Stimulated activated CD8-positive, alpha-beta memory T cell treated with anti-CD3 and anti-CD28 coated beads, Interleukin-4, amount 100 ng/mL, for 4 hours (primary cell): ENCODE measurements around the gene SLFN5.
"Not testable (repeated sequence)": the region's sequence is repeated elsewhere in the genome, so short reads cannot be mapped to it uniquely, and the experiment has no call there.

ENCODE experiments used
- DNase-seq, 2 donors: peaks; one replicate each; pipeline ENCODE4 v3.0.0-alpha.2; 2020; ENCODE audit warnings: low read depth in 2 of 2, low spot score in 1 of 2

Gene SLFN5

DNA sequence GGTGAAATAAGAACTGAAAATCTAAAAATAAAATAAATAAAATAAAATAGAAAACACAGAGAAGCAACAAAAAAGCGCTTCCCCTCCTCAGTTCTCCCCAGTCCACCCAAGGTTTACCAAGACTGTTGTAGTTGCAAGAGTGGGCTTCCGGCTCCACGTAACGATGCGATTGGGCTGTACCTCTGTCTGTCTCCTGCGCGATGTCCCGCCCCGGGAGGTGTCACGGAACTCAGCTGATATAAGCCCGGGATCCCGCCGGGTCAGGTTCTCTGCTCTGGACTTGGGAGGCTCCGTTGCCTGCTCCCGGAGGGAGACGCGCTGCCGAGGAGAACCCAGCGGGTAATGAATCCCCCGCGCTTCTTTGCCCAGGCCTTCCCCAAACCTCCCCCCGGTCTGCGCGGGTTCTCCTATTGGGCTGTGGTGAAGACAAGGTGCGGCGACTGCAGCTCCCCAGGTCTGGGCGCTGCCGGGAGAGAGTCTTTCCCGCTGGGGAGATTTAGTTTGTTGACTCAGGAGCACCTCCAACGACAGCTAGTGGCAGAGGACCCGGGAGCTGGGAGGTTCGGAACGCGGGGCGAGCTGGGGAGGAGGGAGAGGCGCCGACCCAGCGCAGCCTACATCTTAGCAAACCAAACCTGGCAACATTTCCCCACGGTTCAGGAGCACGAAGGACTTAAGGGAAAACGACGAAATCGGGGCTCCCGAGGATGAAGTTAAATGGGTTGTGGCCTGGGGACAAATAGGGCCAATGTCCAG, at the start of gene SLFN5:
Gene SLFN5, plus strand, starts transcription at position 268 of the 756 bp plus-strand sequence. CDS start 15,619 bp downstream, outside the sequence.
- DNase-seq = peak; percentile 84 to 89

DNA sequence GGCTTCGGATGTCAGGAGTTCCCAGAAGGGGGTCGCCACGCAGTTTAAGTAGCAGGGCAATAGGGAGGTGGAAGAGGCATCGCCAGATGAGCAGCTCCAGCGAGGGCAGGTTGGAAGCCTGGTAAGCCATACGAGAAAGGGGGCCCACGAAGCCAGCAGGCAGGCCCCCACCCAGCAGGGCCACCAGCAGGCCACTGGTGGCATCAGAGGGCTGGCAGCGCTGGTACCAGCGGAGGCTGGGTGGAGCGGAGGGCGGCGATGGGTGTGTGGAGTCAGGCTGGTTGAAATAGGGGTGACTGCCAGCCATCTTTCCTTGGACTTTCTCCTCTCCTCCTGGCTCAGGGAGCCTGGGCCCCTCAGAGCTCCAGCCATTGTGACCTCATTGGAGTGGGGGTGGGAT, 48.9 kb upstream of the SLFN5 start, which contains the start of gene SLC35G3:
Gene SLC35G3, minus strand, starts transcription at position 393 of the 400 bp plus-strand sequence. Its CDS starts 86 bp downstream, at position 307.
- DNase-seq = not testable (repeated sequence)

DNA sequence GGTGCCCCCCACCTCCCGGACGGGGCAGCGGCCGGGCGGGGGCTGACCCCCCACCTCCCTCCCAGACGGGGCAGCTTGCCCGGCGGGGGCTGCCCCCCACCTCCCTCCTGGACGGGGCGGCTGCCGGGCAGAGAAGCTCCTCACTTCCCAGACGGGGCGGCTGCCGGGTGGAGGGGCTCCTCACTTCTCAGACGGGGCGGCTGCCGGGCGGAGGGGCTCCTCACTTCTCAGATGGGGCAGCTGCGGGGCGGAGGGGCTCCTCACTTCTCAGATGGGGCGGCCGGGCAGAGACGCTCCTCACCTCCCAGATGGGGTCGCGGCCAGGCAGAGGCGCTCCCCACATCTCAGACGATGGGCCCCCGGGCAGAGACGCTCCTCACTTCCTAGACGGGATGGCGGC, 47.8 kb upstream of the SLFN5 start:
- DNase-seq = not testable (repeated sequence)

DNA sequence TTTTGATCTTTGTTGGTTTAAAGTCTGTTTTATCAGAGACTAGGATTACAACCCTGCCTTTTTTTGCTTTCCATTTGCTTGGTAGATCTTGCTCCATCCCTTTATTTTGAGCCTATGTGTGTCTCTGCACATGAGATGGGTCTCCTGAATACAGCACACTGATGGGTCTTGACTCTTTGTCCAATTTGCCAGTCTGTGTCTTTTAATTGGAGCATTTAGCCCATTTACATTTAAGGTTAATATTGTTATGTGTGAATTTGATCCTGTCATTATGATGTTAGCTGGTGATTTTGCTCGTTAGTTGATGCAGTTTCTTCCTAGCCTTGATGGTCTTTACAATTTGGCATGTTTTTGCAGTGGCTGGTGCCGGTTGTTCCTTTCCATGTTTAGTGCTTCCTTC, 40.3 kb upstream of the SLFN5 start:
- not testable (repeated sequence) for DNase-seq

DNA sequence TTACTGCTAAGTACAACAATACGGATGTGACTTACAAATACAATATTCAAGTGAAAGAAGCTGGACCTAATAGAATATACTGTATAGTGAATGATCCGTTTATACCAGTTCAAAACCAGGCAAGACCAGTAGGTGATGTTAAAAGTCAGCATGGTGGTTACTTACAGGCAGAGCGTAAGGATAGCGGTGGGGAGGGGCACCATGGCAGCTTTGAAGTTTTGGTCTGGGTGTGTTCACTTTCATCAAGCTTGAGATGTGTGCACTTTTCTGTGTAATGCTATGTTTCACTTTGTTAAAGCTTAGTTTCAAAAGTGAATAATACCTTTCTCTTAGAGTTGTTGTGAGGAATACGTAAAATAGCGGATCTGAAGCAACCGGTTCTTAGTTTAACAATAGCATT, 32.1 kb upstream of the SLFN5 start:
- DNase-seq = no peak

DNA sequence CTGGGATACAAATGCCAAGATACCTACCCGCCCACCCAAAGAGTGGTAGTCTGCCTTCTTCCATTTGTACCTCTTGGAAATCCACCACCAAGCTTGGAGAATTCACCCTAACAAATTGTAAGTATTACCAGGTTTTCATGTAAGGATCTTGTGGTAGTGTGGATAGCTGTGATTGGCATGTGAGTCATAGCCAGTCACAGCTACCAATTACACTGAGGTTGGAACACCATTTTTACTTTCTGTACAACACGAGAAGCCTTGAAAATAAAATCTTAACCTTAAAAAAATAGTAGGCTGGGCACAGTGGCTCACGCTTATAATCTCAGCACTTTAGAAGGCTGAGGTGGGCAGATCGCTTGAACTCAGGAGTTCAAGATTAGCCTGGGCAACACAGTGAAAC, 30.2 kb upstream of the SLFN5 start:
- no peak for DNase-seq

DNA sequence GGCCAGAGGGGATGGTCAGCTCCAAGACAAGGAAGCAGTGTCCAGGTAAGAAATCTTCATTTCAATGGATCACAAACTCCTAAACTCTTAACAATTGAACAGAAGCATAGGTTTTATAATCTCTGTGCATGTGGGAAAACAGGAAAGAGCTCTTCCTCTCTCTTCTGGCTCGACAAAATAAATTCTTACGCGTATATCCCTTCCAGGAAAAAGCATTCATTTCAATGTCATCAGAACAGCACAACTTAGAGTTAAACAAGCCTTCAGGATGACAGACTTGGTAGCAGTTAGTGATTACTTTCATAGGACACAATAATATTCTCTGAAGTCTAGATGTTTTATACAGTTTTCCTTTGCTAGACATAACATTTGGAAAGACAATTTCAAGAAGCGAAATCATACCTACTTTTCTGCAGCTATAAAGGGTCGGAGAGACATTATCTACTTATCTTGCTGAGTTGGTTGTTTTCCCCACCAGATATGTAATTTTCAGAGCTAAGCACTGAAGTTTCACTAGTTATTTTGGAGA, 29.4 kb upstream of the SLFN5 start:
- no peak for DNase-seq

GRCh38 chr17:35214192-35214591, 28.7 kb upstream of the SLFN5 start:
- DNase-seq = no peak

- DNase-seq = no peak
These were observed 28.1 kb upstream of the SLFN5 start for GRCh38 chr17:35214631-35215273.

DNA sequence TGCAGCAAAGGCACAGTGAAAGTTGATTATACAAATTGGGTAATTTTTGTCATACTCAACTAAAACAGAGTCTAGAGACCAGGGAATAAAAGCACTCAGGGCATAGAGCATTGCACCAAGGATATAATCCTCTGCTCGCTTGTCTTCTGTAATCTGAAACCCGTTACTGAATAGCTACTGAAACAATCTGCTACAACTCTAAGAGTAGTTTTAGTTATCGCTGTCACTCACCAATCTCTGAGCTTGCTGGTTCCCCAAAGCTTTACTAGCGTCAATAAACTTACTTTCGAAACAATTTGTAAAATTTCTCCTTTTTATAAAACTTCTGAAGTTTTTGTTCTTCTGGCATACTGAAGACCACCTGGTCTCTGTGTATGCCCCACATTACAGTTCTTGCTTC, 25.8 kb upstream of the SLFN5 start:
- DNase-seq = no peak

DNA sequence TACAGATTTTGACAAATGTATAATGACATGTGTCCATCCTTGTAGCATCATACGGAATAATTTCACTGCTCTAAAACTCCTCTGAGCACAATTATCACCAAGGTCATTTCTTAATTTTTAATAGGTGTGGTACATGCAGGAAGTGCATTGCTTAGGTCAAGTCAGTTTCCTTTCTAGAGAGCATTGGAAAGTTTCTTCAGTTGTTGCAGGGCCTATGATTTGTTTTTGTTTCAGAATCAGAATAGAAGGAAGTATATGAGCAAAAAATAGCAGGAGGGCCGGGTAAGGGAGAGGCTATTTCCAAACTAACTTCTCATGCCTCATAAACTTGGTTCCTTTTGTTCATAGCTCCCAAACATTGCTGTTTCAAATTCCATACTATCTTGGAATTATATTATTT, 24.0 kb upstream of the SLFN5 start:
- no peak for DNase-seq

GRCh38 chr17:35222452-35222851, 20.4 kb upstream of the SLFN5 start:
- no peak for DNase-seq

- no peak for DNase-seq
These were observed 18.4 kb upstream of the SLFN5 start for GRCh38 chr17:35224436-35224835.

- DNase-seq = no peak
These were observed 15.3 kb upstream of the SLFN5 start for GRCh38 chr17:35227546-35227945.

- no peak for DNase-seq
These were observed 13.2 kb upstream of the SLFN5 start for GRCh38 chr17:35229638-35230037.

- DNase-seq = not testable (repeated sequence)
These were observed 8.6 kb upstream of the SLFN5 start for GRCh38 chr17:35234315-35234714.

GRCh38 chr17:35235289-35235688, 7.6 kb upstream of the SLFN5 start:
- DNase-seq = no peak

DNA sequence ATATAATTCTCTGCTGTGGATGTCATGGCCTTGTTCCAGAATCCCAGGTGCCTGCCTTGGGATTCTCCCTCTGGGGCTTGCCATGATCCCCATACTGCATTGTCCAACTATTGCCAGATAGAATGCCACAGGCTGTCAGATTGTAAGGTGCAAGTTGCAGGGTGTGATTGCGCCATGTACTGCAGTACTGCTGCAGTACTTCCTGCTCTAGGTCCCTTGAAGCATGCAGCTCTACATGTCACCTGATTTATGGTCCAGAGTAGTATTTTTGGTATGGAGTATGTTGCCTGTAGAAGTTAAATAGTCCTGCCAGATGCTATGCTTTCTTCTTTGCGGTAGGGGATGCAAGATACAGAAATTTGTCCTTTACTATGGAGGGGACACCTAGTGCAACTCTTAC, 7.0 kb upstream of the SLFN5 start:
- DNase-seq = no peak

DNA sequence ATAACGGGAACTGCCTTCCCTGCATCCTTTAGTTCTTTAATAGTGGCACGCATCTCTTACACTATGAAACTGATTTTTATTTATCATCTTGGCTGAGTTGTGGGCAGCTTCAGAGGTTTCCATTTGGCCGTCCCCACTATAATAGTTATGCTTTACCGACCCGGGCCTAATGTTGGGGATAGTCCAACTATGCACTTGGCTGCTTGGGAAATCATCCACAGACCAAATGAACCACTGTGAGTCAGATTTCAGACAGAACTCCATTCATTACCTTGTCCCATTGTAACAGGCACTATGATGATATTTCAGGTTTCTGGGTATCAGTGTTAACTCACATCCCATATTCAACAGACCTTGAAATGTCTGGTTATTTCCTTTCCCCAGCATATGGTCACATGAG, 6.1 kb upstream of the SLFN5 start:
- DNase-seq = no peak

DNA sequence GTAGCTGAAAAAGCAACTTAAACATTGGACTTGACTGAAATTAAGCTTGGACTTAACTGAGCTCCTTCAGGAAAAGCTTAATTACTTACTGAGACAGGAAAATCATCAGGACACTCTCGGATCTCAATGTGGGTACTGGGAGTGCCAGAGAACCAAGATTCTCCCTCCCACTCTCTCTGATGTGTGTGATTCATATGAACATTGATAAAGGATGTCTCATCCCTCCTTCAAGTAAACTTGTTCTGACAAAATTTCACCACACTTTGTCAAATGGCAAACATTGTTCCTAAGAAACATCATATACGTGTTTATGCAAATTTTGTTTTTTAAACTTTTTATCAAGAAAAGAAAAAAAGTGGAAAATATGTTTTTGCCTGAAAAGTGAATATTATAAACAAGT, 4.1 kb upstream of the SLFN5 start:
- no peak for DNase-seq

DNA sequence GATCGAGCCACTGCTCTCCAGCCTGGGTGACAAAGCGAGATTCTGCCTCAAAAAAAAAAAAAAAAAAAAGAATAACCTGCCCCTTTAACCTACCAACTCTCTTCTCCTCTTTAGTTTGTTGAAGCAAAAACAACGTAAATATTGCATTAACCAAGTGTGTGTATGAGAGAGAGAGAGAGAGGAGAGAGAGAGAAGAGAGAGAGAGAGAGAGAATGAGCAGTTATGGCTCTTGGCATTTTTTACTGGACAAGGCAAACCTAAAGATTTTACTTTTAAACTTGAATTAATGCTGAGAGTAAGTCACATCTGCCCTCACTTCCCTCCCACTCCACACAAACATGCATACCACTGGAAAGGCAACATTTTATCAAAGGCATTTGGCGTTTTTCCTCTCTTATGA, 3.0 kb upstream of the SLFN5 start:
- no peak for DNase-seq

DNA sequence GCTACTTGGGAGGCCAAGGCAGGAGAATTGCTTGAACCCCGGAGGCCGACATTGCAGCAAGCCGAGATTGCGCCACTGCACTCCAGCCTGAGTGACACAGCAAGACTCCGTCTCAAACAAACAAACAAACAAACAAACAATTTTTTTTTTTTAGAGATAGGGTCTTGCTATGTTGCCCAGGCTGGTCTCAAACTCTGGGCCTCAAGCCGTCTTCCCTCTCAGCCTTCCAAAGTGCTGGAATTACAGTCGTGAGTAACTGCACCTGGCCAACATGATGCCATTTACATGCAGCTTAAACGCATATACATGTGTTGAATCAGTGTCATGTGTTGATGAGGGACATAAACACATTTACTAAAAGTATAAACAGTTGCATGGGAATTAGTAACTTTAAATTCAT, 2.0 kb upstream of the SLFN5 start:
- DNase-seq = no peak
